ENCODE results near the gene BAG1. TPM values are rescaled to one million over a fixed set of nuclear protein-coding genes. Genes with fewer than 3 reads are reported as not detected.

Gene BAG1
- total and polyA plus RNA-seq, 2 of the 13 experiments (the other 11 are each of a cell fraction or from before 2014, with no cell fraction given): 23.1 to 59.5 TPM

DNA sequence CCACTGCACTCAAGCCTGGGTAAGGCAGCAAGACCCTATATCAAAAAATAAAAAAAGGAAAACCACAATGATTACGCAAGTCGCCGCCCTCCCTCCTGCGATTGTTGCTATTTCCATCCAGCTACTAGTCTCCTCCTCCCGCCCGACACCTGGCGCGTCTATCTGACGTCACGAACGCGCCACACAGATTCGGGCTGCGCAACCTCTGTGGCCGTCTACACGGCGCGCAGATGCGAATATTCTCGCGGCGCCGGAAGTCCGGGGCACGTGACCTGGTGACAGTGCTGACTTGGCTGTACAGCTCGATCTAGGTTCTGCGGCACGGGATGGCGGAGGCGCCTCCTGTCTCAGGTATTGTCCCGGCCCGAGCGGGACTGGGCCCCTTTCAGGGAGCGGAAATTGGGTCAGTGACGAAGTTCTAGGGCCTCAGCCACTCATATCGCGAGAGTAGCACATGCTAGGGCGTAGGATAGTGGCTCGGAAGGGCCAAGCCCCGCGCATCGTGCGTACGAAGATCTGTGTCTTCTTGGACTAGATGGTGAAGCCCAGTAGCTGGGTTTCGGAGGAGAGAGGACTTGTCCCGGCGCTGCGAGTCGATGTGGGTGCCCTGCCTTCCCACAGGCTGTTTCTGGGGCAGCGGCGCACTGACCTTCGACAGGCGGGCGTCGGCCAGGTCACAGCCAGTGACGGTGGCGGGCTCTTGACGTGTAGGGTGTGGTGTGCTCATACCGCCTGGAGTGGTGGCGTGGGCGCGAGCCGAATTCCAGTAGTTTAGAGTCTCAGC lies 25.9 kb upstream of the BAG1 start, which contains the start of gene NFX1 (continued):
- TF ChIP-seq, protein P1, sequence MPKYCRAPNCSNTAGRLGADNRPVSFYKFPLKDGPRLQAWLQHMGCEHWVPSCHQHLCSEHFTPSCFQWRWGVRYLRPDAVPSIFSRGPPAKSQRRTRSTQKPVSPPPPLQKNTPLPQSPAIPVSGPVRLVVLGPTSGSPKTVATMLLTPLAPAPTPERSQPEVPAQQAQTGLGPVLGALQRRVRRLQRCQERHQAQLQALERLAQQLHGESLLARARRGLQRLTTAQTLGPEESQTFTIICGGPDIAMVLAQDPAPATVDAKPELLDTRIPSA (CRISPR knock-in tag; IDR thresholded peaks at IDR 0.05; ENCODE audit: borderline replicate concordance): peak; percentile 93; the same call in 1 of the 2 replicates
- TF ChIP-seq ZNF253 (CRISPR knock-in tag; IDR thresholded peaks at IDR 0.05; ENCODE audit: borderline replicate concordance) (0 out of 2 replicates have a peak, but pooled peaks have one; percentile 56), POLR2A (IDR thresholded peaks at IDR 0.05; ENCODE audit: insufficient read depth in 1 of 2, low read depth in 2 of 2, low read length in 2 of 2) (peak; percentile 87 to 89), SP4 (CRISPR knock-in tag; IDR thresholded peaks at IDR 0.05) (peak; percentile 79), ZNF891 (CRISPR knock-in tag; IDR thresholded peaks at IDR 0.05) (peak; percentile 97; the same call in 1 of the 2 replicates), YEATS2 (CRISPR knock-in tag; IDR thresholded peaks at IDR 0.05; ENCODE audit: borderline replicate concordance) (peak; percentile 98), NAIF1 (CRISPR knock-in tag; IDR thresholded peaks at IDR 0.05; ENCODE audit: borderline replicate concordance) (peak; percentile 81; the same call in 1 of the 2 replicates)
- TF ChIP-seq, protein P2, sequence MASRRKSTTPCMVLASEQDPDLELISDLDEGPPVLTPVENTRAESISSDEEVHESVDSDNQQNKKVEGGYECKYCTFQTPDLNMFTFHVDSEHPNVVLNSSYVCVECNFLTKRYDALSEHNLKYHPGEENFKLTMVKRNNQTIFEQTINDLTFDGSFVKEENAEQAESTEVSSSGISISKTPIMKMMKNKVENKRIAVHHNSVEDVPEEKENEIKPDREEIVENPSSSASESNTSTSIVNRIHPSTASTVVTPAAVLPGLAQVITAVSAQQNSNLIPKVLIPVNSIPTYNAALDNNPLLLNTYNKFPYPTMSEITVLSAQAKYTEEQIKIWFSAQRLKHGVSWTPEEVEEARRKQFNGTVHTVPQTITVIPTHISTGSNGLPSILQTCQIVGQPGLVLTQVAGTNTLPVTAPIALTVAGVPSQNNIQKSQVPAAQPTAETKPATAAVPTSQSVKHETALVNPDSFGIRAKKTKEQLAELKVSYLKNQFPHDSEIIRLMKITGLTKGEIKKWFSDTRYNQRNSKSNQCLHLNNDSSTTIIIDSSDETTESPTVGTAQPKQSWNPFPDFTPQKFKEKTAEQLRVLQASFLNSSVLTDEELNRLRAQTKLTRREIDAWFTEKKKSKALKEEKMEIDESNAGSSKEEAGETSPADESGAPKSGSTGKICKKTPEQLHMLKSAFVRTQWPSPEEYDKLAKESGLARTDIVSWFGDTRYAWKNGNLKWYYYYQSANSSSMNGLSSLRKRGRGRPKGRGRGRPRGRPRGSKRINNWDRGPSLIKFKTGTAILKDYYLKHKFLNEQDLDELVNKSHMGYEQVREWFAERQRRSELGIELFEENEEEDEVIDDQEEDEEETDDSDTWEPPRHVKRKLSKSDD (CRISPR knock-in tag; IDR thresholded peaks at IDR 0.05; ENCODE audit: low read depth): peak; percentile 88
- TF ChIP-seq, protein P3, sequence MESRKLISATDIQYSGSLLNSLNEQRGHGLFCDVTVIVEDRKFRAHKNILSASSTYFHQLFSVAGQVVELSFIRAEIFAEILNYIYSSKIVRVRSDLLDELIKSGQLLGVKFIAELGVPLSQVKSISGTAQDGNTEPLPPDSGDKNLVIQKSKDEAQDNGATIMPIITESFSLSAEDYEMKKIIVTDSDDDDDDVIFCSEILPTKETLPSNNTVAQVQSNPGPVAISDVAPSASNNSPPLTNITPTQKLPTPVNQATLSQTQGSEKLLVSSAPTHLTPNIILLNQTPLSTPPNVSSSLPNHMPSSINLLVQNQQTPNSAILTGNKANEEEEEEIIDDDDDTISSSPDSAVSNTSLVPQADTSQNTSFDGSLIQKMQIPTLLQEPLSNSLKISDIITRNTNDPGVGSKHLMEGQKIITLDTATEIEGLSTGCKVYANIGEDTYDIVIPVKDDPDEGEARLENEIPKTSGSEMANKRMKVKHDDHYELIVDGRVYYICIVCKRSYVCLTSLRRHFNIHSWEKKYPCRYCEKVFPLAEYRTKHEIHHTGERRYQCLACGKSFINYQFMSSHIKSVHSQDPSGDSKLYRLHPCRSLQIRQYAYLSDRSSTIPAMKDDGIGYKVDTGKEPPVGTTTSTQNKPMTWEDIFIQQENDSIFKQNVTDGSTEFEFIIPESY (CRISPR knock-in tag; IDR thresholded peaks at IDR 0.05): peak; percentile 37; the same call in 1 of the 2 replicates
- TF ChIP-seq, protein P4, sequence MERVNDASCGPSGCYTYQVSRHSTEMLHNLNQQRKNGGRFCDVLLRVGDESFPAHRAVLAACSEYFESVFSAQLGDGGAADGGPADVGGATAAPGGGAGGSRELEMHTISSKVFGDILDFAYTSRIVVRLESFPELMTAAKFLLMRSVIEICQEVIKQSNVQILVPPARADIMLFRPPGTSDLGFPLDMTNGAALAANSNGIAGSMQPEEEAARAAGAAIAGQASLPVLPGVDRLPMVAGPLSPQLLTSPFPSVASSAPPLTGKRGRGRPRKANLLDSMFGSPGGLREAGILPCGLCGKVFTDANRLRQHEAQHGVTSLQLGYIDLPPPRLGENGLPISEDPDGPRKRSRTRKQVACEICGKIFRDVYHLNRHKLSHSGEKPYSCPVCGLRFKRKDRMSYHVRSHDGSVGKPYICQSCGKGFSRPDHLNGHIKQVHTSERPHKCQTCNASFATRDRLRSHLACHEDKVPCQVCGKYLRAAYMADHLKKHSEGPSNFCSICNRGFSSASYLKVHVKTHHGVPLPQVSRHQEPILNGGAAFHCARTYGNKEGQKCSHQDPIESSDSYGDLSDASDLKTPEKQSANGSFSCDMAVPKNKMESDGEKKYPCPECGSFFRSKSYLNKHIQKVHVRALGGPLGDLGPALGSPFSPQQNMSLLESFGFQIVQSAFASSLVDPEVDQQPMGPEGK (CRISPR knock-in tag; IDR thresholded peaks at IDR 0.05): peak; percentile 67
- TF ChIP-seq, protein P5, sequence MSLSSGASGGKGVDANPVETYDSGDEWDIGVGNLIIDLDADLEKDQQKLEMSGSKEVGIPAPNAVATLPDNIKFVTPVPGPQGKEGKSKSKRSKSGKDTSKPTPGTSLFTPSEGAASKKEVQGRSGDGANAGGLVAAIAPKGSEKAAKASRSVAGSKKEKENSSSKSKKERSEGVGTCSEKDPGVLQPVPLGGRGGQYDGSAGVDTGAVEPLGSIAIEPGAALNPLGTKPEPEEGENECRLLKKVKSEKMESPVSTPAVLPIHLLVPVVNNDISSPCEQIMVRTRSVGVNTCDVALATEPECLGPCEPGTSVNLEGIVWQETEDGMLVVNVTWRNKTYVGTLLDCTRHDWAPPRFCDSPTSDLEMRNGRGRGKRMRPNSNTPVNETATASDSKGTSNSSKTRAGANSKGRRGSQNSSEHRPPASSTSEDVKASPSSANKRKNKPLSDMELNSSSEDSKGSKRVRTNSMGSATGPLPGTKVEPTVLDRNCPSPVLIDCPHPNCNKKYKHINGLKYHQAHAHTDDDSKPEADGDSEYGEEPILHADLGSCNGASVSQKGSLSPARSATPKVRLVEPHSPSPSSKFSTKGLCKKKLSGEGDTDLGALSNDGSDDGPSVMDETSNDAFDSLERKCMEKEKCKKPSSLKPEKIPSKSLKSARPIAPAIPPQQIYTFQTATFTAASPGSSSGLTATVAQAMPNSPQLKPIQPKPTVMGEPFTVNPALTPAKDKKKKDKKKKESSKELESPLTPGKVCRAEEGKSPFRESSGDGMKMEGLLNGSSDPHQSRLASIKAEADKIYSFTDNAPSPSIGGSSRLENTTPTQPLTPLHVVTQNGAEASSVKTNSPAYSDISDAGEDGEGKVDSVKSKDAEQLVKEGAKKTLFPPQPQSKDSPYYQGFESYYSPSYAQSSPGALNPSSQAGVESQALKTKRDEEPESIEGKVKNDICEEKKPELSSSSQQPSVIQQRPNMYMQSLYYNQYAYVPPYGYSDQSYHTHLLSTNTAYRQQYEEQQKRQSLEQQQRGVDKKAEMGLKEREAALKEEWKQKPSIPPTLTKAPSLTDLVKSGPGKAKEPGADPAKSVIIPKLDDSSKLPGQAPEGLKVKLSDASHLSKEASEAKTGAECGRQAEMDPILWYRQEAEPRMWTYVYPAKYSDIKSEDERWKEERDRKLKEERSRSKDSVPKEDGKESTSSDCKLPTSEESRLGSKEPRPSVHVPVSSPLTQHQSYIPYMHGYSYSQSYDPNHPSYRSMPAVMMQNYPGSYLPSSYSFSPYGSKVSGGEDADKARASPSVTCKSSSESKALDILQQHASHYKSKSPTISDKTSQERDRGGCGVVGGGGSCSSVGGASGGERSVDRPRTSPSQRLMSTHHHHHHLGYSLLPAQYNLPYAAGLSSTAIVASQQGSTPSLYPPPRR (CRISPR knock-in tag; IDR thresholded peaks at IDR 0.05; ENCODE audit: borderline replicate concordance): peak; percentile 74
- TF ChIP-seq, protein P6, sequence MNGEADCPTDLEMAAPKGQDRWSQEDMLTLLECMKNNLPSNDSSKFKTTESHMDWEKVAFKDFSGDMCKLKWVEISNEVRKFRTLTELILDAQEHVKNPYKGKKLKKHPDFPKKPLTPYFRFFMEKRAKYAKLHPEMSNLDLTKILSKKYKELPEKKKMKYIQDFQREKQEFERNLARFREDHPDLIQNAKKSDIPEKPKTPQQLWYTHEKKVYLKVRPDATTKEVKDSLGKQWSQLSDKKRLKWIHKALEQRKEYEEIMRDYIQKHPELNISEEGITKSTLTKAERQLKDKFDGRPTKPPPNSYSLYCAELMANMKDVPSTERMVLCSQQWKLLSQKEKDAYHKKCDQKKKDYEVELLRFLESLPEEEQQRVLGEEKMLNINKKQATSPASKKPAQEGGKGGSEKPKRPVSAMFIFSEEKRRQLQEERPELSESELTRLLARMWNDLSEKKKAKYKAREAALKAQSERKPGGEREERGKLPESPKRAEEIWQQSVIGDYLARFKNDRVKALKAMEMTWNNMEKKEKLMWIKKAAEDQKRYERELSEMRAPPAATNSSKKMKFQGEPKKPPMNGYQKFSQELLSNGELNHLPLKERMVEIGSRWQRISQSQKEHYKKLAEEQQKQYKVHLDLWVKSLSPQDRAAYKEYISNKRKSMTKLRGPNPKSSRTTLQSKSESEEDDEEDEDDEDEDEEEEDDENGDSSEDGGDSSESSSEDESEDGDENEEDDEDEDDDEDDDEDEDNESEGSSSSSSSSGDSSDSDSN (CRISPR knock-in tag; IDR thresholded peaks at IDR 0.05): no peak

Data from HepG2 (cell line).